HG03045 (cell line): ENCODE measurements around the gene SORCS2.

Source experiments
- ATAC-seq: cut with Tn5 transposase; IDR thresholded peaks from one replicate; pipeline ENCODE4 v1.9.1; 2021; ENCODE audit warnings: mild to moderate bottlenecking, moderate library complexity; ENCODE audit not compliant: unreplicated experiment

The SORCS2 gene

GRCh38 chr4:7299908-7300710, 107.8 kb downstream of the SORCS2 start:
- no peak for ATAC-seq

GRCh38 chr4:7300711-7301095, 108.4 kb downstream of the SORCS2 start:
- no peak for ATAC-seq

GRCh38 chr4:7301126-7301785, 108.9 kb downstream of the SORCS2 start:
- no peak for ATAC-seq

GRCh38 chr4:7301846-7302630, 109.7 kb downstream of the SORCS2 start:
- ATAC-seq, result no peak

- ATAC-seq, result no peak
Measured at GRCh38 chr4:7302781-7303404, 110.6 kb downstream of the SORCS2 start.

GRCh38 chr4:7303561-7303960, 111.2 kb downstream of the SORCS2 start:
- no peak for ATAC-seq

GRCh38 chr4:7304436-7304835, 112.1 kb downstream of the SORCS2 start:
- no peak for ATAC-seq

GRCh38 chr4:7306021-7306965, 114.0 kb downstream of the SORCS2 start:
- ATAC-seq, result no peak

- no peak for ATAC-seq
Measured at GRCh38 chr4:7306986-7307385, 114.6 kb downstream of the SORCS2 start.

- no peak for ATAC-seq
Measured at GRCh38 chr4:7307394-7308099, 115.2 kb downstream of the SORCS2 start.

- no peak for ATAC-seq
Measured at GRCh38 chr4:7309181-7309580, 116.8 kb downstream of the SORCS2 start.

- no peak for ATAC-seq
Measured at GRCh38 chr4:7309636-7310390, 117.5 kb downstream of the SORCS2 start.

GRCh38 chr4:7310451-7310850, 118.1 kb downstream of the SORCS2 start:
- no peak for ATAC-seq

GRCh38 chr4:7311205-7311604, 118.9 kb downstream of the SORCS2 start:
- no peak for ATAC-seq

- ATAC-seq, result no peak
Measured at GRCh38 chr4:7312691-7313090, 120.4 kb downstream of the SORCS2 start.

GRCh38 chr4:7313347-7313811, 121.0 kb downstream of the SORCS2 start:
- ATAC-seq, result no peak

- no peak for ATAC-seq
Measured at GRCh38 chr4:7313991-7314390, 121.7 kb downstream of the SORCS2 start.

GRCh38 chr4:7315286-7315685, 122.9 kb downstream of the SORCS2 start:
- no peak for ATAC-seq

GRCh38 chr4:7315935-7316334, 123.6 kb downstream of the SORCS2 start:
- ATAC-seq, result no peak
